Naive thymus-derived CD8-positive, alpha-beta T cell (primary cell): ENCODE results near the gene CALU. TPM values are rescaled to one million over a fixed set of nuclear protein-coding genes. Genes with fewer than 3 reads are reported as not detected.

Experiments used
- ATAC-seq, 2 donors: fragments of 150-1000 bp; cut with Tn5 transposase in 1 of 2; sonication (Bioruptor Pico), chemical (Tn5 transposase) in 1 of 2; 1 replicate in 1 of 2; 2 replicates in 1 of 2; pipeline ENCODE4 v1.10.0; 2021; ENCODE audit warnings: mild to moderate bottlenecking in 2 of 2, moderate library complexity in 2 of 2
- POLR2A ChIA-PET: fragments of 350-600 bp; sonication (Branson Sonifier 250); formaldehyde crosslinking; loops from one replicate; lab custom pipeline; 2021; ENCODE audit warnings: antibody characterized with exemption; lab: Charles Lee
- DNase-seq, 10 donors: peaks; one replicate each; pipeline versions ENCODE4 v3.0.0 to v3.0.0-alpha.2; 2020 to 2022
- H3K27ac Mint-ChIP-seq, 10 donors: one replicate each; pipeline ENCODE4 v1.8.0; 2020 to 2022; ENCODE audit warnings: mild to moderate bottlenecking in 10 of 10, mixed read lengths in 10 of 10, moderate library complexity in 4 of 10, inconsistent platforms in 1 of 10
- H3K27me3 Mint-ChIP-seq, 5 donors: one replicate each; pipeline ENCODE4 v1.8.0; 2021 to 2022; ENCODE audit warnings: mixed read lengths in 5 of 5
- H3K36me3 Mint-ChIP-seq, 3 donors: one replicate each; pipeline ENCODE4 v1.8.0; 2020 to 2022; ENCODE audit warnings: mixed read lengths in 3 of 3, mild to moderate bottlenecking in 2 of 3, inconsistent platforms in 1 of 3
- H3K4me1 Mint-ChIP-seq, 4 donors: one replicate each; pipeline ENCODE4 v1.8.0; 2021 to 2022; ENCODE audit warnings: mixed read lengths in 4 of 4
- H3K4me3 Mint-ChIP-seq, 10 donors: one replicate each; pipeline ENCODE4 v1.8.0; 2020 to 2022; ENCODE audit warnings: mild to moderate bottlenecking in 10 of 10, mixed read lengths in 10 of 10, moderate library complexity in 6 of 10, inconsistent platforms in 1 of 10
- H3K9me3 Mint-ChIP-seq, 9 donors: one replicate each; pipeline ENCODE4 v1.8.0; 2020 to 2022; ENCODE audit warnings: mixed read lengths in 9 of 9, mild to moderate bottlenecking in 3 of 9, inconsistent platforms in 1 of 9, moderate library complexity in 1 of 9
- polyA plus RNA-seq, 3 donors: library from polyadenylated mRNA; unstranded; fragments of 300-500 nt; fragmentation: Illumina TruSeq; gene quantifications; one replicate each; pipeline ENCODE4 v1.2.3, GENCODE V29; 2021
- total RNA-seq, 8 experiments: library from RNA in 2 of 8; stranded (reverse) in 2 of 8; gene quantifications; one replicate each; pipeline ENCODE4 v1.2.3 and lab custom pipeline; 2021 to 2026

Gene CALU
- total and polyA plus RNA-seq, 5 experiments from 2014 or later: 13.6 to 21.5 (median 17.0) TPM

- Mint-ChIP-seq H3K4me1 (peaks cover 21 to 64% (median 49%) of the 10 kb centered on the region in 4 donors), H3K27me3 (peaks cover 0 to 1% (median 0%) of the 10 kb centered on the region in 5 donors), H3K4me3 (peak overlapping the region in 3 of 10 donors; percentile 0 to 51 (median 22)), H3K9me3 (no peaks in the 10 kb centered on the region), H3K27ac (peak overlapping the region in 5 of 10 donors; percentile 16 to 66 (median 33)), H3K36me3 (peaks cover 0 to 4% (median 0%) of the 10 kb centered on the region in 3 donors)
- ATAC-seq (no peak), DNase-seq (no peak)
- POLR2A ChIA-PET: interaction anchor here (1.3 kb wide), 1 partner anchor 15 kb away, joined by 3 read pairs; no protein-coding TSS in a partner anchor
Measured at GRCh38 chr7:128740996-128741395, 1.8 kb downstream of the CALU start.

GRCh38 chr7:128741491-128741890, 2.3 kb downstream of the CALU start:
- DNase-seq: no peak
- POLR2A ChIA-PET: interaction anchor here (0.8 to 1.3 kb wide), 2 partner anchors 15 to 122 kb away, joined by 3 to 4 read pairs; partner anchors contain the start of gene ATP6V1F
- peak overlapping the region in 2 of 10 donors; percentile 0 to 22 for H3K4me3 Mint-ChIP-seq
- H3K4me1 Mint-ChIP-seq: peaks cover 21 to 62% (median 50%) of the 10 kb centered on the region in 4 donors
- H3K9me3 Mint-ChIP-seq: no peaks in the 10 kb centered on the region
- H3K27ac Mint-ChIP-seq: peak overlapping the region in 3 of 10 donors; percentile 16 to 66 (median 57)
- no peak for ATAC-seq
- H3K27me3 Mint-ChIP-seq: no peaks in the 10 kb centered on the region
- H3K36me3 Mint-ChIP-seq: peaks cover 0 to 4% (median 0%) of the 10 kb centered on the region in 3 donors

GRCh38 chr7:128742206-128742605, 3.0 kb downstream of the CALU start:
- DNase-seq (no peak), ATAC-seq (no peak)
- POLR2A ChIA-PET: interaction anchor here (0.8 to 1.3 kb wide), 2 partner anchors 14 to 121 kb away, joined by 3 to 4 read pairs; partner anchors contain the start of gene ATP6V1F
- Mint-ChIP-seq H3K27me3 (no peaks in the 10 kb centered on the region), H3K4me3 (no peak overlapping the region), H3K9me3 (no peaks in the 10 kb centered on the region), H3K4me1 (peaks cover 21 to 65% (median 54%) of the 10 kb centered on the region in 4 donors), H3K36me3 (peaks cover 0 to 4% (median 0%) of the 10 kb centered on the region in 3 donors), H3K27ac (peak overlapping the region in 3 of 10 donors; percentile 0 to 11 (median 1))

- ATAC-seq: no peak
- H3K9me3 Mint-ChIP-seq: no peaks in the 10 kb centered on the region
- no peak overlapping the region for H3K4me3 Mint-ChIP-seq
- peaks cover 0 to 14% (median 0%) of the 10 kb centered on the region in 3 donors for H3K36me3 Mint-ChIP-seq
- H3K27ac Mint-ChIP-seq: peak overlapping the region in 2 of 10 donors; percentile 41 to 71
- H3K4me1 Mint-ChIP-seq: peaks cover 26 to 68% (median 57%) of the 10 kb centered on the region in 4 donors
- POLR2A ChIA-PET: interaction anchor here (1.3 kb wide), 1 partner anchor 120 kb away, joined by 3 read pairs; the partner anchor contains the start of gene ATP6V1F
- no peaks in the 10 kb centered on the region for H3K27me3 Mint-ChIP-seq
- DNase-seq: no peak
Measured at GRCh38 chr7:128743112-128743772, 4.1 kb downstream of the CALU start.

- no peaks in the 10 kb centered on the region for H3K27me3 Mint-ChIP-seq
- H3K9me3 Mint-ChIP-seq: no peaks in the 10 kb centered on the region
- peak overlapping the region in 1 of 10 donors; percentile 0 for H3K4me3 Mint-ChIP-seq
- DNase-seq: no peak
- peaks cover 21 to 61% (median 52%) of the 10 kb centered on the region in 4 donors for H3K4me1 Mint-ChIP-seq
- peaks cover 0 to 25% (median 2%) of the 10 kb centered on the region in 3 donors for H3K36me3 Mint-ChIP-seq
- POLR2A ChIA-PET: no interaction called here
- no peak for ATAC-seq
- peak overlapping the region in 2 of 10 donors; percentile 12 to 22 for H3K27ac Mint-ChIP-seq
Measured at GRCh38 chr7:128744366-128744905, 5.3 kb downstream of the CALU start.

- no peak for DNase-seq
- POLR2A ChIA-PET: no interaction called here
- Mint-ChIP-seq H3K36me3 (peaks cover 0 to 38% (median 9%) of the 10 kb centered on the region in 3 donors), H3K4me1 (peaks cover 19 to 51% (median 43%) of the 10 kb centered on the region in 4 donors), H3K9me3 (no peaks in the 10 kb centered on the region), H3K27me3 (no peaks in the 10 kb centered on the region), H3K27ac (peak overlapping the region in 1 of 10 donors; percentile 27), H3K4me3 (no peak overlapping the region)
- no peak for ATAC-seq
Measured at GRCh38 chr7:128745706-128746105, 6.5 kb downstream of the CALU start.

- peak overlapping the region in 3 of 10 donors; percentile 22 to 82 (median 44) for H3K27ac Mint-ChIP-seq
- peaks cover 13 to 35% (median 27%) of the 10 kb centered on the region in 4 donors for H3K4me1 Mint-ChIP-seq
- no peak for DNase-seq
- POLR2A ChIA-PET: no interaction called here
- no peaks in the 10 kb centered on the region for H3K9me3 Mint-ChIP-seq
- no peak for ATAC-seq
- H3K4me3 Mint-ChIP-seq: no peak overlapping the region
- peaks cover 0 to 51% (median 9%) of the 10 kb centered on the region in 3 donors for H3K36me3 Mint-ChIP-seq
- no peaks in the 10 kb centered on the region for H3K27me3 Mint-ChIP-seq
Measured at GRCh38 chr7:128747327-128748079, 8.3 kb downstream of the CALU start.

GRCh38 chr7:128752251-128752650, 13.1 kb downstream of the CALU start:
- peaks cover 5 to 20% (median 8%) of the 10 kb centered on the region in 4 donors for H3K4me1 Mint-ChIP-seq
- POLR2A ChIA-PET: no interaction called here

GRCh38 chr7:128755075-128755818, 16.1 kb downstream of the CALU start:
- POLR2A ChIA-PET: interaction anchor here (0.6 kb wide), 1 partner anchor 309 kb away, joined by 4 read pairs; no protein-coding TSS in a partner anchor
- DNase-seq: no peak
- Mint-ChIP-seq H3K4me3 (no peak overlapping the region), H3K36me3 (peaks cover 0 to 82% (median 13%) of the 10 kb centered on the region in 3 donors), H3K4me1 (peaks cover 0 to 9% (median 0%) of the 10 kb centered on the region in 4 donors), H3K27ac (no peak overlapping the region), H3K27me3 (no peaks in the 10 kb centered on the region), H3K9me3 (no peaks in the 10 kb centered on the region)
- no peak for ATAC-seq

More at GRCh38 chr7:128752251-128752650, 13.1 kb downstream of the CALU start:
- H3K27ac Mint-ChIP-seq: no peak overlapping the region
- H3K27me3 Mint-ChIP-seq: no peaks in the 10 kb centered on the region
- H3K36me3 Mint-ChIP-seq: peaks cover 0 to 84% (median 17%) of the 10 kb centered on the region in 3 donors
- no peaks in the 10 kb centered on the region for H3K9me3 Mint-ChIP-seq
- H3K4me3 Mint-ChIP-seq: no peak overlapping the region
- ATAC-seq: no peak
- no peak for DNase-seq

- Mint-ChIP-seq H3K27me3 (no peaks in the 10 kb centered on the region), H3K36me3 (peaks cover 0 to 81% (median 10%) of the 10 kb centered on the region in 3 donors), H3K9me3 (no peaks in the 10 kb centered on the region), H3K4me3 (no peak overlapping the region), H3K27ac (no peak overlapping the region), H3K4me1 (peaks cover 0 to 9% (median 0%) of the 10 kb centered on the region in 4 donors)
- ATAC-seq: no peak
- DNase-seq: no peak
- POLR2A ChIA-PET: interaction anchor here (0.6 to 1.3 kb wide), 4 partner anchors 14 to 308 kb away, joined by 3 to 4 read pairs (median 4); no protein-coding TSS in a partner anchor
Measured at GRCh38 chr7:128755819-128756476, 16.8 kb downstream of the CALU start.

- ATAC-seq (no peak), DNase-seq (no peak)
- no peaks in the 10 kb centered on the region for H3K9me3 Mint-ChIP-seq
- peak overlapping the region in 1 of 10 donors; percentile 18 for H3K27ac Mint-ChIP-seq
- POLR2A ChIA-PET: interaction anchor here (1.3 kb wide), 1 partner anchor 20 kb away, joined by 4 read pairs; no protein-coding TSS in a partner anchor
- peaks cover 0 to 9% (median 0%) of the 10 kb centered on the region in 4 donors for H3K4me1 Mint-ChIP-seq
- H3K4me3 Mint-ChIP-seq: no peak overlapping the region
- H3K36me3 Mint-ChIP-seq: peaks cover 0 to 86% (median 15%) of the 10 kb centered on the region in 3 donors
- H3K27me3 Mint-ChIP-seq: no peaks in the 10 kb centered on the region
Measured at GRCh38 chr7:128757203-128757602, 18.0 kb downstream of the CALU start.
